ENCODE results near the gene DGKG.

GRCh38 chr3:186169379-186169778 is 192.7 kb downstream of the DGKG start:
- TF ChIP-seq POLR2A (IDR thresholded peaks at IDR 0.05; ENCODE audit: low read length) (no peak), GATA1 (IDR thresholded peaks at IDR 0.05; ENCODE audit: low read depth, low read length) (no peak)
